ENCODE measurements around the gene MFNG. TPM values are rescaled to one million over a fixed set of nuclear protein-coding genes. Genes with fewer than 3 reads are reported as not detected.
A peak's percentile ranks its signal among the peaks of the same experiment; 100 is the strongest.

Gene MFNG
- total RNA-seq, 4 donors from 2014 or later: 11.7 to 24.9 (median 19.4) TPM

GRCh38 chr22:37488337-37489135 lies 2.4 kb upstream of the MFNG start:
- Histone ChIP-seq H3K9me3 (no peaks in the 10 kb centered on the region), H3K4me1 (peaks cover 0 to 25% (median 9%) of the 10 kb centered on the region in 4 donors), H3K36me3 (peaks cover 0 to 39% (median 0%) of the 10 kb centered on the region in 3 donors), H3K4me3 (no peak overlapping the region), H3K27ac (no peak overlapping the region), H3K27me3 (peaks cover 0 to 8% of the 10 kb centered on the region in 2 donors)
- TF ChIP-seq, protein P1, sequence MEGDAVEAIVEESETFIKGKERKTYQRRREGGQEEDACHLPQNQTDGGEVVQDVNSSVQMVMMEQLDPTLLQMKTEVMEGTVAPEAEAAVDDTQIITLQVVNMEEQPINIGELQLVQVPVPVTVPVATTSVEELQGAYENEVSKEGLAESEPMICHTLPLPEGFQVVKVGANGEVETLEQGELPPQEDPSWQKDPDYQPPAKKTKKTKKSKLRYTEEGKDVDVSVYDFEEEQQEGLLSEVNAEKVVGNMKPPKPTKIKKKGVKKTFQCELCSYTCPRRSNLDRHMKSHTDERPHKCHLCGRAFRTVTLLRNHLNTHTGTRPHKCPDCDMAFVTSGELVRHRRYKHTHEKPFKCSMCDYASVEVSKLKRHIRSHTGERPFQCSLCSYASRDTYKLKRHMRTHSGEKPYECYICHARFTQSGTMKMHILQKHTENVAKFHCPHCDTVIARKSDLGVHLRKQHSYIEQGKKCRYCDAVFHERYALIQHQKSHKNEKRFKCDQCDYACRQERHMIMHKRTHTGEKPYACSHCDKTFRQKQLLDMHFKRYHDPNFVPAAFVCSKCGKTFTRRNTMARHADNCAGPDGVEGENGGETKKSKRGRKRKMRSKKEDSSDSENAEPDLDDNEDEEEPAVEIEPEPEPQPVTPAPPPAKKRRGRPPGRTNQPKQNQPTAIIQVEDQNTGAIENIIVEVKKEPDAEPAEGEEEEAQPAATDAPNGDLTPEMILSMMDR (IDR thresholded peaks at IDR 0.05): no peak
- TF ChIP-seq POLR2A (IDR thresholded peaks at IDR 0.05): no peak
- TF ChIP-seq EP300 (IDR thresholded peaks at IDR 0.05): no peak
- 84 to 86% methylated on average over 12 to 14 of the region's 15 CpGs for WGBS, 2 donors
- DNase-seq (ENCODE audit: low spot score in 2 of 2): no peak

DNA sequence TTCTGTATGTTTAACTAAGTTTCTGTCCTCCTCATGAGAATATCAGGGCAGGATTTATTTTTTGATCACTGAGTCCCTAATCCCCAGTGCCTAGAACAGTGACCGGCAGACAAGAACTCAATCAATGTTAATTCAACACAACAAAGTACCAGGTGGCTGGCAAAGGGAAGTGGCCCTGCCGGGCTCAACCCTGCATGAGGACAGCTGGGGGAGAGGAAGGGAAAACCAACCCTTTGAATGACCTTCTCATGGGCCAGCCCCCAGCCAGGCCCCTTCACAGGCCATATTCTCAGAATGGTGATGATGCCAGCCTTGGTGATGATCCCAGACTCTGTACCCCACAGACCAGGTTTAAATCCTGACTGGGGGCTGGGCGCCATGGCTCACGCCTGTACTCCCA lies 1.4 kb upstream of the MFNG start:
- TF ChIP-seq, protein P1 (IDR thresholded peaks at IDR 0.05): no peak
- TF ChIP-seq EP300 (IDR thresholded peaks at IDR 0.05): no peak
- no peak for TF ChIP-seq POLR2A (IDR thresholded peaks at IDR 0.05)
- WGBS, 2 donors: 66 to 67% methylated on average over 4 of the region's 4 CpGs
- Histone ChIP-seq H3K4me3 (no peak overlapping the region), H3K9me3 (no peaks in the 10 kb centered on the region), H3K27me3 (peaks cover 0 to 8% of the 10 kb centered on the region in 2 donors), H3K4me1 (peaks cover 0 to 28% (median 9%) of the 10 kb centered on the region in 4 donors), H3K36me3 (peaks cover 0 to 30% (median 0%) of the 10 kb centered on the region in 3 donors), H3K27ac (no peak overlapping the region)
- DNase-seq (ENCODE audit: low spot score in 2 of 2): no peak

DNA sequence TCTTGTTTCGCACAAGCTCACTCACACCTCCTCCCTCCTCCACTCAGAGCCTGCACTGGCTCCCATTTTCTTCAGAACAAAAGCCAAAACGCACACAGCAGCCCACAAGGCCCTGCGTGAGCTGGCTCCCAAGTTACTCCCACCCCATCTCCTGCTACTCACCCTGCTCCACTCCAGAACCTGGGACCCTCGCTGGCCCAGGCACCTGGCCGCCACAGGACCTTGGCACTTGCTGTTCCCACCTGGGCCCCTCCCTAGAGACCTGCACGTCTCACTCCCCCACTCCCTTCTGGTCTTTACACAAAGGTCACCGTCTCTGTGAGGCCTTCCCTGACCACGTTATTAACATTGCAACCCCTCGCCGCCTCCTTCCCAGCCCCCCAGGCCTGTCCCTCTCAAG lies 945 bp upstream of the MFNG start:
- no peak overlapping the region for H3K4me3 ChIP-seq
- WGBS, 2 donors: 63 to 72% methylated on average over 10 of the region's 10 CpGs
- no peak for DNase-seq (ENCODE audit: low spot score in 2 of 2)
- H3K27me3 ChIP-seq: peaks cover 0 to 8% of the 10 kb centered on the region in 2 donors
- H3K36me3 ChIP-seq: peaks cover 0 to 25% (median 0%) of the 10 kb centered on the region in 3 donors
- TF ChIP-seq EP300 (IDR thresholded peaks at IDR 0.05): no peak
- TF ChIP-seq, protein P1 (IDR thresholded peaks at IDR 0.05): no peak
- TF ChIP-seq POLR2A (IDR thresholded peaks at IDR 0.05): no peak
- H3K27ac ChIP-seq: no peak overlapping the region
- no peaks in the 10 kb centered on the region for H3K9me3 ChIP-seq
- H3K4me1 ChIP-seq: peaks cover 0 to 28% (median 9%) of the 10 kb centered on the region in 4 donors

DNA sequence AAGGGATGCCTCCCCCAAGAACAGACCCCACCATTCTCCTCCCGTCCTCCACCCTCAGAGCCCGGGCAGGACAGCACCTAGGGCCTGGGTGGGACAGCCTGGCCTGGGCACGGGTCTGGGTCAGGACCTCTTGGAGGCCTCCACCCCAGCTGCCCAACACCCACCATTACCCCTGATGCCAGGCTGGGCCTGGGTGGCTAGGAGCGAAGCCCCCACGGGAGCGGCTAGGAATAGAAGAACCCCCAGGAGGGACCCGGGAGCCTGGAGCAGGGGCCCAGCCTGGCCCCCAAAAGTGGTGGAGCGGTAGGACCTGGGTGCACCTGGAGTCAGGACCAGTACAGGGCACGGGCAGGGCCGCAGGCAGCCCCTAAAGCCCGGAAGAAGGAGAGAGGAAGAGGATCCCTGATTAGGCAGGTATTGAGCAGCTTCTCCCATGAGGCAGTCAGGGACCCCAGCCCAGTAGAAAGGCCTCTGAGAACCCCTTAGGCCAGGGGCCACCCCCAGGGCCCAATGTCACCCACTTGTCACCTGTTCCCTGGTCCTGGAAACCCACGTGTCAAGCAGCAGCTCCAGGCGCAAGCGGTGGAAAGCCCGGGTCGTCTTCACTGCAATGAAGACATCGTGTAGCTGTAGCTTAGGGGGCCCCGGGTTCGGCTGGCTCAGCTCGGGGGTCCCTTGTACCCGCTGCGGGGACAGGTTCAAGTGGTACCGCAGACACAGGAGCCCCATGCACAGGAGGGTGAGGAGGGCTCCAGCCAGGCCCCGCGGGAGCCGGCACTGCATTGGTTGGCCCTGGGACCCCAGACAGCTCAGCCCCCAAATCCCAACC lies 575 bp downstream of the MFNG start:
- WGBS, 2 donors: 61 to 64% methylated on average over 23 of the region's 26 CpGs
- H3K27ac ChIP-seq: peak overlapping the region; percentile 30 to 87 (median 66)

More for the DNA sequence above, 575 bp downstream of the MFNG start:
- Histone ChIP-seq H3K4me3 (peak overlapping the region; percentile 23 to 55 (median 40)), H3K9me3 (no peaks in the 10 kb centered on the region), H3K27me3 (peaks cover 0 to 8% of the 10 kb centered on the region in 2 donors), H3K4me1 (peaks cover 0 to 28% (median 9%) of the 10 kb centered on the region in 4 donors), H3K36me3 (peaks cover 0 to 12% (median 0%) of the 10 kb centered on the region in 3 donors)
- no peak for TF ChIP-seq EP300 (IDR thresholded peaks at IDR 0.05)
- TF ChIP-seq, protein P1 (IDR thresholded peaks at IDR 0.05): no peak
- no peak for TF ChIP-seq POLR2A (IDR thresholded peaks at IDR 0.05)
- DNase-seq (ENCODE audit: low spot score in 2 of 2): no peak
